Astrocyte (in vitro differentiated cells and primary cell): ENCODE results near the gene SFXN3.

Source experiments
- CTCF ChIP-seq: IDR thresholded peaks from 2 replicates; pipeline ENCODE4 v1.5.1; 2011; ENCODE audit warnings: low read depth, mild to moderate bottlenecking, inconsistent platforms, low read length, moderate library complexity; ENCODE audit not compliant: insufficient read depth
- EZH2 ChIP-seq: IDR thresholded peaks from 2 replicates; pipeline ENCODE4 v1.6.1; 2012; ENCODE audit warnings: mild to moderate bottlenecking, low read length, inconsistent platforms; ENCODE audit not compliant: insufficient read depth

GRCh38 chr10:101008823-101009423 lies 22.1 kb upstream of the SFXN3 start:
- TF ChIP-seq CTCF (no peak), EZH2 (no peak)
